B cell (primary cell): ENCODE results near the gene TMBIM6.
"Not testable (repeated sequence)": the region's sequence is repeated elsewhere in the genome, so short reads cannot be mapped to it uniquely, and the experiment has no call there.

ENCODE experiments used
- CTCF ChIP-seq: fragments of 200-600 bp; IDR thresholded peaks from one replicate; pipeline ENCODE4 v1.8.0; 2022; ENCODE audit warnings: antibody characterized with exemption, mild to moderate bottlenecking
- EZH2 ChIP-seq: IDR thresholded peaks from 2 replicates; pipeline ENCODE4 v1.6.1; 2012; ENCODE audit warnings: borderline replicate concordance, low read depth, mild to moderate bottlenecking, moderate library complexity, low read length; ENCODE audit not compliant: insufficient read depth, poor library complexity, severe bottlenecking

- TF ChIP-seq CTCF, EZH2: not testable (repeated sequence)
These were observed 39.6 kb downstream of the TMBIM6 start for GRCh38 chr12:49780914-49781313.
